Body of pancreas (tissue), 4 donors: ENCODE measurements around the gene KLHL18.

ENCODE experiments used
- CTCF ChIP-seq, 7 experiments: fragments of 450-650 bp in 4 of 7; fragments of 200-600 bp in 3 of 7; sonication (generic) in 3 of 7; IDR thresholded peaks; one replicate each; pipeline ENCODE4 v1.5.1; 2016 to 2019; ENCODE audit warnings: antibody characterized with exemption in 7 of 7
- POLR2A ChIP-seq, 3 donors: fragments of 450-650 bp; IDR thresholded peaks; one replicate each; pipeline ENCODE4 v1.6.1; 2016; ENCODE audit warnings: antibody characterized with exemption in 3 of 3, mild to moderate bottlenecking in 2 of 3

GRCh38 chr3:47392933-47393332 is 110.2 kb downstream of the KLHL18 start:
- TF ChIP-seq CTCF (IDR thresholded peaks at IDR 0.05), result no peak
- no peak for TF ChIP-seq POLR2A (IDR thresholded peaks at IDR 0.05)
